SKM-1 (cell line): ENCODE data around the gene CREBBP.
"Not testable (repeated sequence)": the region's sequence is repeated elsewhere in the genome, so short reads cannot be mapped to it uniquely, and the experiment has no call there.

Experiments
- DNase-seq: peaks from one replicate; lab custom pipeline; 2025; ENCODE audit not compliant: unreplicated experiment; lab: John Stamatoyannopoulos, UW

Gene CREBBP

GRCh38 chr16:3880623-3881498, at the start of gene CREBBP:
Gene CREBBP (minus strand): TSS chr16:3880713. CDS start chr16:3879916, 797 bp downstream.
- DNase-seq: peak; percentile 67

GRCh38 chr16:3927147-3927546, 46.6 kb upstream of the CREBBP start:
- not testable (repeated sequence) for DNase-seq

- DNase-seq: no peak
Measured at GRCh38 chr16:3924763-3925162, 44.2 kb upstream of the CREBBP start.

GRCh38 chr16:3922241-3922640, 41.7 kb upstream of the CREBBP start:
- DNase-seq: no peak

- no peak for DNase-seq
Measured at GRCh38 chr16:3920206-3920605, 39.7 kb upstream of the CREBBP start.

- DNase-seq: no peak
Measured at GRCh38 chr16:3919413-3919812, 38.9 kb upstream of the CREBBP start.

- no peak for DNase-seq
Measured at GRCh38 chr16:3915426-3916260, 35.1 kb upstream of the CREBBP start.

GRCh38 chr16:3912897-3913296, 32.4 kb upstream of the CREBBP start:
- DNase-seq: no peak

GRCh38 chr16:3912373-3912772, 31.9 kb upstream of the CREBBP start:
- no peak for DNase-seq

- DNase-seq: not testable (repeated sequence)
Measured at GRCh38 chr16:3911741-3912140, 31.2 kb upstream of the CREBBP start.

- no peak for DNase-seq
Measured at GRCh38 chr16:3909791-3910583, 29.5 kb upstream of the CREBBP start.

- DNase-seq: no peak
Measured at GRCh38 chr16:3908951-3909437, 28.5 kb upstream of the CREBBP start.

- DNase-seq: no peak
Measured at GRCh38 chr16:3907586-3907985, 27.1 kb upstream of the CREBBP start.

GRCh38 chr16:3906363-3906762, 25.9 kb upstream of the CREBBP start:
- DNase-seq: no peak

- DNase-seq: no peak
Measured at GRCh38 chr16:3904875-3905274, 24.4 kb upstream of the CREBBP start.

- no peak for DNase-seq
Measured at GRCh38 chr16:3890091-3890490, 9.6 kb upstream of the CREBBP start.

GRCh38 chr16:3889059-3889458, 8.5 kb upstream of the CREBBP start:
- DNase-seq: no peak

- not testable (repeated sequence) for DNase-seq
Measured at GRCh38 chr16:3885999-3886398, 5.5 kb upstream of the CREBBP start.

- DNase-seq: no peak
Measured at GRCh38 chr16:3884398-3884797, 3.9 kb upstream of the CREBBP start.

- no peak for DNase-seq
Measured at GRCh38 chr16:3882531-3882930, 2.0 kb upstream of the CREBBP start.

GRCh38 chr16:3881499-3881990, 1.0 kb upstream of the CREBBP start:
- no peak for DNase-seq
